Spleen (tissue), 11 donors: ENCODE results near the gene SPATC1L. TPM values are rescaled to one million over a fixed set of nuclear protein-coding genes. Genes with fewer than 3 reads are reported as not detected.

Source experiments
- DNase-seq: peaks from one replicate; pipeline ENCODE4 v3.0.0-alpha.2; 2020
- H3K27ac ChIP-seq, 8 donors: fragments of 200-600 bp; sonication (generic) in 7 of 8; 1 replicate in 4 of 8; 2 replicates in 4 of 8; pipeline versions ENCODE4 v1.5.0 to v1.8.0; 2016 to 2021; ENCODE audit warnings: inconsistent platforms in 4 of 8, mild to moderate bottlenecking in 4 of 8, moderate library complexity in 1 of 8
- H3K27me3 ChIP-seq, 7 donors: fragments of 200-600 bp; sonication (generic) in 6 of 7; replicated peaks in 1 of 7; 1 replicate in 4 of 7; 2 replicates in 3 of 7; pipeline versions ENCODE4 v1.5.0 to v1.8.0; 2016 to 2021; ENCODE audit warnings: inconsistent platforms in 3 of 7, mild to moderate bottlenecking in 1 of 7
- H3K36me3 ChIP-seq, 6 donors: fragments of 200-600 bp; sonication (generic) in 5 of 6; 1 replicate in 4 of 6; 2 replicates in 2 of 6; pipeline versions ENCODE4 v1.5.0 to v1.8.0; 2016 to 2021; ENCODE audit warnings: inconsistent platforms in 2 of 6
- H3K4me1 ChIP-seq, 6 donors: fragments of 200-600 bp; sonication (generic) in 5 of 6; 1 replicate in 3 of 6; 2 replicates in 3 of 6; pipeline versions ENCODE4 v1.5.0 to v1.8.0; 2016 to 2021; ENCODE audit warnings: inconsistent platforms in 3 of 6
- H3K4me3 ChIP-seq, 8 donors: fragments of 200-600 bp; sonication (generic) in 7 of 8; 1 replicate in 4 of 8; 2 replicates in 4 of 8; pipeline versions ENCODE4 v1.5.0 to v1.8.0; 2016 to 2021; ENCODE audit warnings: inconsistent platforms in 4 of 8, mild to moderate bottlenecking in 4 of 8, moderate library complexity in 2 of 8
- H3K9me3 ChIP-seq, 8 donors: fragments of 200-600 bp; sonication (generic) in 7 of 8; 1 replicate in 4 of 8; 2 replicates in 4 of 8; pipeline versions ENCODE4 v1.5.0 to v1.8.0; 2016 to 2021; ENCODE audit warnings: inconsistent platforms in 4 of 8
- CTCF ChIP-seq, 11 experiments: fragments of 200-600 bp in 7 of 11; fragments of 450-650 bp in 4 of 11; sonication (generic) in 4 of 11; IDR thresholded peaks in 8 of 11; conservative IDR thresholded peaks in 3 of 11; 1 replicate in 7 of 11; 2 replicates in 4 of 11; pipeline versions ENCODE4 v1.4.0 to v1.8.0; 2016 to 2021; ENCODE audit warnings: antibody characterized with exemption in 11 of 11, inconsistent platforms in 4 of 11, mild to moderate bottlenecking in 1 of 11
- POLR2A ChIP-seq, 3 donors: fragments of 450-650 bp; IDR thresholded peaks; one replicate each; pipeline ENCODE4 v1.5.1; 2017; ENCODE audit warnings: antibody characterized with exemption in 3 of 3, mild to moderate bottlenecking in 1 of 3
- POLR2AphosphoS5 ChIP-seq, 3 donors: sonication (generic); formaldehyde crosslinking; IDR thresholded peaks; one replicate each; pipeline ENCODE4 v1.5.1; 2017; ENCODE audit warnings: antibody characterized with exemption in 3 of 3
- WGBS, 5 donors: extraction: QIAGEN DNeasy Blood & Tissue Kit in 3 of 5; methylation state at CpG; one replicate each; pipeline versions ENCODE4 v1.1.5 to v1.1.7; 2013 to 2018; 5-methylcytosine and 5-hydroxymethylcytosine counted together
- intact Hi-C: fragments of 100-400 bp; cut with DNase I; formaldehyde crosslinking; loops from one replicate; pipeline ENCODE4 v1.15.0; 2023; ENCODE audit warnings: low total_unique reads
- polyA plus RNA-seq, 3 donors: library from polyadenylated mRNA; stranded (reverse); fragments of 200-250 nt; gene quantifications; one replicate each; pipeline ENCODE4 v1.2.1, GENCODE V29; 2013
- total RNA-seq, 7 donors: library from RNA; depleted of rRNA in 3 of 7; stranded (reverse); fragments of >200 nt in 3 of 7; fragmentation: NEBNext Ultra II Directional in 4 of 7; extraction: Animal tissue kit (Norgen Biotek cat#: 25700) in 4 of 7; gene quantifications; one replicate each; pipeline versions ENCODE4 v1.1.0 to v1.2.1, GENCODE V29; 2016 to 2021
- donor health status: healthy with polysubstance abuse.
- donor health status: DM: no; HTN: no; CAD: no; lungs with moderate emphysema.
- donor health status: DM: no; HTN: no; CAD: no.
- donor health status: Bipolar disorder and iron deficiency.
- donor health status: healthy.
- donor health status: DM: no; HTN: no; CAD: no.
- donor health status: DM: yes; HTN: yes; CAD: no.

SPATC1L gene
- total and polyA plus RNA-seq, 10 donors = 4.4 to 13.4 (median 9.8) TPM

- intact Hi-C loops = no loop called here
- peaks cover 6 to 46% (median 29%) of the 10 kb centered on the region in 6 donors for H3K4me1 ChIP-seq
- TF ChIP-seq POLR2AphosphoS5 (IDR thresholded peaks at IDR 0.05) (peak; percentile 77 to 79 (median 79)), POLR2A (IDR thresholded peaks at IDR 0.05) (no peak), CTCF (IDR thresholded peaks at IDR 0.05 in 8 of 11, conservative IDR thresholded peaks at IDR 0.05 in 3 of 11) (no peak)
- peak within 1 kb of the TSS; percentile 61 to 89 (median 79) for H3K27ac ChIP-seq
- peaks cover 0 to 26% (median under 1%) of the 10 kb centered on the region in 6 donors for H3K36me3 ChIP-seq
- H3K4me3 ChIP-seq = peak within 1 kb of the TSS; percentile 88 to 99 (median 96)
- H3K27me3 ChIP-seq = no peaks in the 10 kb centered on the region
- no peaks in the 10 kb centered on the region for H3K9me3 ChIP-seq
- 0 to 1% (median 0%) methylated on average over 16 to 77 of the region's 77 CpGs for WGBS, 5 donors
- peak; percentile 100 for DNase-seq
Measured at GRCh38 chr21:46228345-46229051, 44.2 kb upstream of the SPATC1L start, which contains the start of gene LSS. LSS (minus strand) TSS chr21:46228774; CDS start chr21:46228745, 29 bp downstream.

GRCh38 chr21:46227811-46228344, 43.6 kb upstream of the SPATC1L start:
- peak overlapping the region; percentile 61 to 89 (median 79) for H3K27ac ChIP-seq
- intact Hi-C loops = no loop called here
- WGBS, 5 donors = 1 to 4% (median 3%) methylated on average over 20 of the region's 20 CpGs
- no peaks in the 10 kb centered on the region for H3K27me3 ChIP-seq
- TF ChIP-seq POLR2A (IDR thresholded peaks at IDR 0.05) = no peak
- TF ChIP-seq CTCF (IDR thresholded peaks at IDR 0.05 in 8 of 11, conservative IDR thresholded peaks at IDR 0.05 in 3 of 11) = no peak
- TF ChIP-seq POLR2AphosphoS5 (IDR thresholded peaks at IDR 0.05) = no peak
- H3K4me1 ChIP-seq = peaks cover 6 to 46% (median 29%) of the 10 kb centered on the region in 6 donors
- DNase-seq = peak; percentile 84
- no peaks in the 10 kb centered on the region for H3K9me3 ChIP-seq
- H3K36me3 ChIP-seq = peaks cover 0 to 26% (median 2%) of the 10 kb centered on the region in 6 donors
- H3K4me3 ChIP-seq = peak overlapping the region; percentile 88 to 99 (median 96)

GRCh38 chr21:46226920-46227599, 42.8 kb upstream of the SPATC1L start:
- Histone ChIP-seq H3K4me1 (peaks cover 6 to 46% (median 29%) of the 10 kb centered on the region in 6 donors), H3K27ac (peak overlapping the region in 3 of 8 donors; percentile 3 to 86 (median 83)), H3K27me3 (no peaks in the 10 kb centered on the region), H3K36me3 (peaks cover 0 to 27% (median 10%) of the 10 kb centered on the region in 6 donors), H3K4me3 (peak overlapping the region in 2 of 8 donors; percentile 88 to 99), H3K9me3 (no peaks in the 10 kb centered on the region)
- TF ChIP-seq POLR2AphosphoS5 (IDR thresholded peaks at IDR 0.05) (no peak), POLR2A (IDR thresholded peaks at IDR 0.05) (no peak), CTCF (IDR thresholded peaks at IDR 0.05 in 8 of 11, conservative IDR thresholded peaks at IDR 0.05 in 3 of 11) (no peak)
- peak; percentile 66 for DNase-seq
- intact Hi-C loops = no loop called here
- 55 to 77% (median 66%) methylated on average over 4 of the region's 4 CpGs for WGBS, 5 donors
